Osteoblast (primary cell): ENCODE results near the gene MAVS. TPM values are rescaled to one million over a fixed set of nuclear protein-coding genes. Genes with fewer than 3 reads are reported as not detected.

Experiments used
- DNase-seq: peaks from one replicate; pipeline ENCODE4 v3.0.0; 2011; ENCODE audit warnings: low spot score, mixed read lengths; ENCODE audit not compliant: insufficient read length; ENCODE audit errors: missing footprints
- H2AFZ ChIP-seq: 2 replicates; pipeline ENCODE4 v1.6.0; 2011; ENCODE audit warnings: mild to moderate bottlenecking, low read length
- H3K27ac ChIP-seq: 2 replicates; pipeline ENCODE4 v1.5.1; 2011; ENCODE audit warnings: mild to moderate bottlenecking, low read depth, low read length, moderate library complexity
- H3K27me3 ChIP-seq: 2 replicates; pipeline ENCODE4 v1.6.0; 2012; ENCODE audit warnings: mild to moderate bottlenecking, control low read depth, inconsistent platforms, low read length, moderate library complexity; ENCODE audit not compliant: insufficient read depth
- H3K36me3 ChIP-seq: 2 replicates; pipeline ENCODE4 v1.5.1; 2011; ENCODE audit warnings: mild to moderate bottlenecking, low read length, control low read depth, moderate library complexity; ENCODE audit not compliant: insufficient read depth
- H3K4me1 ChIP-seq: 2 replicates; pipeline ENCODE4 v1.5.1; 2011; ENCODE audit warnings: mild to moderate bottlenecking, low read length, control low read depth, moderate library complexity; ENCODE audit not compliant: insufficient read depth
- H3K4me2 ChIP-seq: 2 replicates; pipeline ENCODE4 v1.6.0; 2011; ENCODE audit warnings: mild to moderate bottlenecking, low read length; ENCODE audit not compliant: insufficient read depth
- H3K4me3 ChIP-seq: fragments of 200-600 bp; sonication (generic); 3 replicates; pipeline ENCODE4 v1.5.1; 2012; ENCODE audit warnings: mild to moderate bottlenecking, low read length, inconsistent platforms; ENCODE audit not compliant: insufficient read depth
- H3K79me2 ChIP-seq: 2 replicates; pipeline ENCODE4 v1.6.0; 2012; ENCODE audit warnings: mild to moderate bottlenecking, low read length, control low read depth, inconsistent platforms; ENCODE audit not compliant: insufficient read depth
- H3K9me3 ChIP-seq: 2 replicates; pipeline ENCODE4 v1.5.1; 2011; ENCODE audit warnings: low read depth, low read length, control low read depth
- H4K20me1 ChIP-seq: 2 replicates; pipeline ENCODE4 v1.6.0; 2012; ENCODE audit warnings: mild to moderate bottlenecking, low read length, control low read depth; ENCODE audit not compliant: insufficient read depth
- total RNA-seq: library from RNA; depleted of rRNA; stranded (reverse); fragments of >200 nt; gene quantifications from 2 replicates; pipeline ENCODE4 v1.2.3, GENCODE V29; 2012
- TF ChIP-seq, protein P1 (sequence below): IDR thresholded peaks from 2 replicates; pipeline ENCODE4 v1.5.1; 2011; ENCODE audit warnings: mild to moderate bottlenecking, low read depth, low read length, moderate library complexity; ENCODE audit errors: extremely low read depth

MAVS gene
- total RNA-seq, 1 donor, result 32.2 TPM

- peaks cover 26% of the 10 kb centered on the region for H3K36me3 ChIP-seq
- H2AFZ ChIP-seq, result peak within 1 kb of the TSS; percentile 93
- DNase-seq, result peak; percentile 96
- H4K20me1 ChIP-seq, result no peaks in the 10 kb centered on the region
- no peaks in the 10 kb centered on the region for H3K27me3 ChIP-seq
- H3K79me2 ChIP-seq, result peaks cover 17% of the 10 kb centered on the region
- H3K9me3 ChIP-seq, result no peaks in the 10 kb centered on the region
- peak within 1 kb of the TSS; percentile 96 for H3K4me2 ChIP-seq
- peak within 1 kb of the TSS; percentile 98 for H3K4me3 ChIP-seq
- TF ChIP-seq, protein P1, sequence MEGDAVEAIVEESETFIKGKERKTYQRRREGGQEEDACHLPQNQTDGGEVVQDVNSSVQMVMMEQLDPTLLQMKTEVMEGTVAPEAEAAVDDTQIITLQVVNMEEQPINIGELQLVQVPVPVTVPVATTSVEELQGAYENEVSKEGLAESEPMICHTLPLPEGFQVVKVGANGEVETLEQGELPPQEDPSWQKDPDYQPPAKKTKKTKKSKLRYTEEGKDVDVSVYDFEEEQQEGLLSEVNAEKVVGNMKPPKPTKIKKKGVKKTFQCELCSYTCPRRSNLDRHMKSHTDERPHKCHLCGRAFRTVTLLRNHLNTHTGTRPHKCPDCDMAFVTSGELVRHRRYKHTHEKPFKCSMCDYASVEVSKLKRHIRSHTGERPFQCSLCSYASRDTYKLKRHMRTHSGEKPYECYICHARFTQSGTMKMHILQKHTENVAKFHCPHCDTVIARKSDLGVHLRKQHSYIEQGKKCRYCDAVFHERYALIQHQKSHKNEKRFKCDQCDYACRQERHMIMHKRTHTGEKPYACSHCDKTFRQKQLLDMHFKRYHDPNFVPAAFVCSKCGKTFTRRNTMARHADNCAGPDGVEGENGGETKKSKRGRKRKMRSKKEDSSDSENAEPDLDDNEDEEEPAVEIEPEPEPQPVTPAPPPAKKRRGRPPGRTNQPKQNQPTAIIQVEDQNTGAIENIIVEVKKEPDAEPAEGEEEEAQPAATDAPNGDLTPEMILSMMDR, result peak; percentile 76
- peaks cover 18% of the 10 kb centered on the region for H3K4me1 ChIP-seq
- peak within 1 kb of the TSS; percentile 100 for H3K27ac ChIP-seq
Measured at GRCh38 chr20:3820048-3820900, 26.4 kb upstream of the MAVS start, which contains the start of gene AP5S1. Gene AP5S1 (plus strand): TSS chr20:3820547. CDS start chr20:3822118, 1,571 bp downstream.

- Histone ChIP-seq H3K4me2 (peak overlapping the region; percentile 96), H3K9me3 (no peaks in the 10 kb centered on the region), H3K4me3 (peak overlapping the region; percentile 98), H3K27ac (peak overlapping the region; percentile 100), H4K20me1 (peaks cover 3% of the 10 kb centered on the region), H3K27me3 (no peaks in the 10 kb centered on the region), H3K36me3 (peaks cover 32% of the 10 kb centered on the region), H2AFZ (peak overlapping the region; percentile 93), H3K79me2 (peaks cover 17% of the 10 kb centered on the region), H3K4me1 (peaks cover 18% of the 10 kb centered on the region)
- TF ChIP-seq, protein P1, result no peak
- DNase-seq, result no peak
Measured at GRCh38 chr20:3820901-3821727, 25.5 kb upstream of the MAVS start.

DNA sequence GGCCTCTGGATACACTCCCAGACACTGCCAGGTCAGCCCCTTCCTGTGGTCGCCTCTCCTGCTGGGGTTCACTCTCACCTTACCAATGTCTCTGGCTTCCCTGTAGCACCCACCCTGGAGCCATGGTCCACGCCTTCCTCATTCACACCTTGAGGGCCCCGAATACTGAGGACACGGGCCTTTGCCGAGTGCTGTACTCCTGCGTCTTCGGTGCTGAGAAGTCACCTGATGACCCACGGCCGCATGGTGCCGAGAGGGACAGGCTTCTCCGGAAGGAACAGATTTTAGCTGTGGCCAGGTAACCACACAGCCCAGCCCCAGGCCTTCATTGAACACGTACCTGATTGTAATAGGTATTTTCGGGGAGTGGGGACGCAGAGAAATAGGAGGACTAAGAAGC lies 24.6 kb upstream of the MAVS start:
- H3K9me3 ChIP-seq, result no peaks in the 10 kb centered on the region
- H2AFZ ChIP-seq, result no peak overlapping the region
- peaks cover 18% of the 10 kb centered on the region for H3K4me1 ChIP-seq
- no peaks in the 10 kb centered on the region for H3K27me3 ChIP-seq
- peaks cover 17% of the 10 kb centered on the region for H3K79me2 ChIP-seq
- TF ChIP-seq, protein P1, result no peak
- no peak overlapping the region for H3K4me2 ChIP-seq
- peaks cover 34% of the 10 kb centered on the region for H3K36me3 ChIP-seq
- peaks cover 3% of the 10 kb centered on the region for H4K20me1 ChIP-seq
- H3K4me3 ChIP-seq, result no peak overlapping the region
- DNase-seq, result no peak
- peak overlapping the region; percentile 100 for H3K27ac ChIP-seq
